Cardiac fibroblast (primary cell): Measurements from ENCODE around the gene LARGE1.

ENCODE experiments used
- DNase-seq, 2 donors: peaks; one replicate each; pipeline versions ENCODE4 v3.0.0 to v3.0.0-alpha.2; 2010; ENCODE audit warnings: low read depth in 2 of 2
- H3K4me3 ChIP-seq, 2 donors: replicated peaks in 1 of 2; 1 replicate in 1 of 2; 2 replicates in 1 of 2; pipeline ENCODE4 v1.5.1; 2011; ENCODE audit warnings: low read depth in 2 of 2, low read length in 2 of 2, mild to moderate bottlenecking in 2 of 2, moderate library complexity in 1 of 2
- CTCF ChIP-seq: IDR thresholded peaks from one replicate; pipeline ENCODE4 v1.5.1; 2011; ENCODE audit warnings: low read depth, mild to moderate bottlenecking, low read length, inconsistent platforms

The LARGE1 gene

GRCh38 chr22:33854724-33855123 is 65.6 kb downstream of the LARGE1 start:
- no peak for TF ChIP-seq CTCF
- H3K4me3 ChIP-seq, result no peak overlapping the region
- DNase-seq, result no peak

GRCh38 chr22:33853200-33854097 is 66.8 kb downstream of the LARGE1 start:
- no peak for TF ChIP-seq CTCF
- peak overlapping the region; percentile 16 to 56 for H3K4me3 ChIP-seq
- peak; percentile 67 to 84 for DNase-seq

- no peak for DNase-seq
- TF ChIP-seq CTCF, result no peak
- H3K4me3 ChIP-seq, result no peak overlapping the region
Measured at GRCh38 chr22:33851821-33852384, 68.4 kb downstream of the LARGE1 start.

- TF ChIP-seq CTCF, result no peak
- DNase-seq, result no peak
- no peak overlapping the region for H3K4me3 ChIP-seq
Measured at GRCh38 chr22:33851240-33851639, 69.0 kb downstream of the LARGE1 start.

- no peak overlapping the region for H3K4me3 ChIP-seq
- no peak for TF ChIP-seq CTCF
- DNase-seq, result no peak
Measured at GRCh38 chr22:33850724-33851123, 69.6 kb downstream of the LARGE1 start.

GRCh38 chr22:33850193-33850592 is 70.1 kb downstream of the LARGE1 start:
- no peak overlapping the region for H3K4me3 ChIP-seq
- no peak for DNase-seq
- TF ChIP-seq CTCF, result no peak

- DNase-seq, result no peak
- no peak for TF ChIP-seq CTCF
- H3K4me3 ChIP-seq, result no peak overlapping the region
Measured at GRCh38 chr22:33848251-33848650, 72.0 kb downstream of the LARGE1 start.
